UCSD-AML1 (cell line): ENCODE results near the gene POPDC3.
"Not testable (repeated sequence)": the region's sequence is repeated elsewhere in the genome, so short reads cannot be mapped to it uniquely, and the experiment has no call there.

ENCODE experiments used
- DNase-seq: peaks from one replicate; lab custom pipeline; 2025; ENCODE audit not compliant: unreplicated experiment; lab: John Stamatoyannopoulos, UW

POPDC3 gene, protein sequence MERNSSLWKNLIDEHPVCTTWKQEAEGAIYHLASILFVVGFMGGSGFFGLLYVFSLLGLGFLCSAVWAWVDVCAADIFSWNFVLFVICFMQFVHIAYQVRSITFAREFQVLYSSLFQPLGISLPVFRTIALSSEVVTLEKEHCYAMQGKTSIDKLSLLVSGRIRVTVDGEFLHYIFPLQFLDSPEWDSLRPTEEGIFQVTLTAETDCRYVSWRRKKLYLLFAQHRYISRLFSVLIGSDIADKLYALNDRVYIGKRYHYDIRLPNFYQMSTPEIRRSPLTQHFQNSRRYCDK

DNA sequence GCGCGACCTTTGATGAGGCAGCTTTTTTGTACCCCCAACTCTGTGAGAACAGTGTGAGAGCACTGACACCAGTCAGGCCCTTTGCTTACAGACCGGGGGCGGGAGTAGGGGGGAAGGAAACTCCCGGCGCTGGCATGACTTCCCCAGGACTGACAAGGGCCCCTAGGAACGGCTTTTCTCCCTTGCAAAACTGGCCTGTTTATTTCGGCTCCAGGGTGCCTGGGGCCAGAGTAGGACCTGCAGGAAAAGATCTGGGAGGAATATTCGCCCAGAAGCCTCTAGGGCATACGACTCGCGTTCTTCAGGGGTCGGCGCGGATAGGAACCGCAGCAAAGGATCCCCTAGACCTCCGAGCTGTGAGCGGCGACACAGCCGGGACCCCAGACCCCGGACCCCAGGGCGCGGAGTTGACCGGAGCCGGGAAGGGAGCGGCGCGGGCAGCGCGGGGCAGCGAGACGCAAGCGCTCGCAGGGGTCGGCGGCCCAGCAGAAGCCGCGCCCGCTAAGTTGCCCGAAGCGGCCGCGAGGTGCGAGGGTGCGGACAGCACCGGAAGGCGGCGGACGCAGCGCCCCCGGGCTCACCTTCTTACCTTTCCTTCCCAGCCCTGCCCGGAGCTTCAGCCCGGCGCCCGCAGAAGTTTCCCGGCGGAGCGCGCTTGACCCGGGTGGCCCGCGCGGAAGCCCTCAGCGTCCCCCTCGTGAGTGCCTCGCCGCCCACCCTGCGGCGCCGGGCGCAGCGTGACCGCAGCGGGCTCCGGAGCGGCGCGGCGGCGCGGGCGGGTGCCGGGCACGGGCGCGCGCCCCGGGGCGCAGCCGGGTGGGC is at the start of gene POPDC3:
Gene POPDC3 (minus strand): TSS at position 771 of the 822 bp plus-strand sequence. CDS start 18,105 bp downstream, outside the sequence.
- DNase-seq, result no peak

DNA sequence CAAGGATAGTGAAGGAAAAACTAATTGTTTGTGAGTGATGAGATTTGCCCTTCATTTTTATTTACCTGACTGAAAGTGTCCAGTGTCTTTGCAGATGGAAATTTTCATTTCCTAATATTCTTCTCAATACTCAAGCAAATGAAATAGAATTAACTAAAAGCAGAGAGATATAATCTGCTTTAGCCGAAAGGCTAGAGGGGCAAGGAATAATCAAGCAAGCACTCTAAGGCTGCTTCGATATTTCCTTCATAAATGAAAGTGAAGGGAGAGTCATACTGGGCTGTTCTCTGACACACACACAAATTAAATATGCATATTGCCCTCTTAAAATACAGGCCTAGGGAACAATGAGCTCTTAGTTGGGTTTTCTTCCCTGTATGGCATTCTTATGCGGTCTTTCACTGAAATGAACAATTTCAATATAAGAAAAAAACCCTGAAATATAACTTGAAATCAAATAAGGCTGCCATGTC is 47.5 kb upstream of the POPDC3 start:
- DNase-seq, result no peak

DNA sequence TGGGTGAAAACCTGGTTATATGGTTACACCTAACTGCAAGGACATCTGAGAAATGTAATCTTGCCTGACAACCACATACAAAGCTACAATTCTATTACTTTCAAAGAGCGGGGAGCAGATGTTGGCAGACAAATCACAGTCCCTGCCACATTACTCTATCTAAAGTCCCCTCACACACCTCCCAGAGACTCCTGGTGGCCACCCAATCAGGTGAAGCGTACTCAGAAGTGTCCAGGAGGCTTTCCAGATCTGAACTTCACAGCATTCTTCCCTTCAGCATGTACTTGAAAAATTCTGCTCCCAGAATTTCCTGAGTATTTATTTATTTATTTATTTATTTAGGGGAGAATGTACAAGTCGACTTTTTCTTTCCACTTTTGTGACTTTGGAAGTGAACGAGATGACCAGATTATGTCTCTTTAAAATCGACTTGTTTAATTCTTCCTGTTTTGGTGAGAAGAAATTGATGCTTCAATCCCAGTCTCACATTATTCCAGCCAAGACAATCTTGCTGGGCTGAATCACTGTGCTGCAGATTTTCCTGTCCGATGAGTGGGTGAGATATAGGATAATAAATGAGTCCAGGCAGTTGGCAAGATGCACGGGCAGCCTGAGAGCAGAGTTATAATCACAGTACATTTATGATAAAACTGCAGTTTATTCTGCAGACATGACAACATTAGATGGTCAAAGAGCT is 46.9 kb upstream of the POPDC3 start:
- DNase-seq, result no peak

DNA sequence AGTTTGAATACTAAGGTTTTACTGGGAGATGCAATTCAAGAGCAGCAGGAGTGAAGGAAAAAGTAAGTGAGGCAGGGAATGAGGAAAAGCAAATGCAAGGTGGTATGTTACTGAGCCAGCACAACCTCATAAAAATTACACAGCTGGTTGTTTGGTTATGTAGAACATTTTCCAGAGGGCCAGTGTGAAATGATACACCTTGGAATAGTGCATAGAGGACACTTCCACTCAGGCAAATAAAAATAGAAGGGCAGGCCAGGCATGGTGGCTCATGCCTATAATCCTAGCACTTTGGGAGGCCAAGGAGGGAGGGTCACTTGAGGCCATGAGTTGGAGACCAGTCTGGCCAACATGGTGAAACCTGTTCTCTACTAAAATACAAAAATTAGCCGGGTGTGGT is 43.4 kb upstream of the POPDC3 start:
- no peak for DNase-seq

DNA sequence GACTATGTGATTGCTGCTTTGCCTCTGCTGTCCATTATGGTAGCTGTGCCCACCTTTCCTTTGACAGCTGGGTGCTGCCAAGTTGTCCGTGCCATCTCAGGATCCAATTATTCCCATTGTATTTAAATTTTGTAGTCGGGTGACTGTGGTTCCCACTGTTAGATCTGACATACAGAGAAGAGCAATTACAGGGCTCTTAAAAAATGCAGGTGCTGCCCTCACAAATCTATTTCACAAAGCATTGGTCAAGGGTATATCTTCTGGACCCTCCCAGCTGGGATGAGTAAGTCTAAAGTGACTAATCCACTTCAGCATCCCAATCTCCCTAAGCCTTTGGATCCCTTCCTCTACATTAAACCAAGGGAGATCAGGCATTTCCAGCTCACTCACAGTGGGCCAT is 41.4 kb upstream of the POPDC3 start:
- not testable (repeated sequence) for DNase-seq

DNA sequence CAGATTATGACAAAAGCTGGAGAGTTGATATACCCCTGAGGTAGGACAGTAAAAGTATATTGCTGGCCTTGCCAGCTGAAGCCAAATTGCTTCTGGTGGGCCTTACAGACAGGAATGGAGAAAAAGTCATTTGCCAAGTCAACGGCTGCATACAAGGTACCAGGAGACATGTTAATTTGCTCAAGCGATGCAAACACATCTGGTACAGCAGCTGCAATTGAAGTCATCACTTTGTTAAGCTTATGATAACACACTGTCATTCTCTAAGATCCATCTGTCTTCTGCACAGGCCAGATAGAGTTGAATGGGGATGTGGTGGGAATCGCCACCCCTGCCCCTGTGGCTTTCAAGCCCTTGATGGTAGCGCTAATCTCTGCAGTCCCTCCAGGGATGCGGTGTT is 40.4 kb upstream of the POPDC3 start:
- no peak for DNase-seq

DNA sequence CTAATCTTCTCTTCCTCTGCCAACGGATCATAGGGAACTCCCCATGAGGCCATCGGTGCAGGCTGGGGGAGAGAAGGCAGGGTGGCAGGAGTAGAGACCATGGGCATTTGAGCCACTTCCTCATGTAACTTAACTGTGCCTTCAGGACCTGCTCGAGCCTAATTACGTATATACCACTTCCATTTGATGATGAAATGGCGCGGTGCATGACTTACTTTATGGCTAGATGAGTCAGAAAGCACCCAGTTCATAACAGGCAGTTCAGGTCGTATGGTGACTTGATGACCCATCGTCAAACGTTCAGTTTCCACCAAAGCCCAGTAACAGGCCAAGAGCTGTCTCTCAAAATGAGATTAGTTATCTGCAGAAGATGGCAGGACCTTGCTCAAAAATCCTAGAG is 39.4 kb upstream of the POPDC3 start:
- DNase-seq, result not testable (repeated sequence)

DNA sequence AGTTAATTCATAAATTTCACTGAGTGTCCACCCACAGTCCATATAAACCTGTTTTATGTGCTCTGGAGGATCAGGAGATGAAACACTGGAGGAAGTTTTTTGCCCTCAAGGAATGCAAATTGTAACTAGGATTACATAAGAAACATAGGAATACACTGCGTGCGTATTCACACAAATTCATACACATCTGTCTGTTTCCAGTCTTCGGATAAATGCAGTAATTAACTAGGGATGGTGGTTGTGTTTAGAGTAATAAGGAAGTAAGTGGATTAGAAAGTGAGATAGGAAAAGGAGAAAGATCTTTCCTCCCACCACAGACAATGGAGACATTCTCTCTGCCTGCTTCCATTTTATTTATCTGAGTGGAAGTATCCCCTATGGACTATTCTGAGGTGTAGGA is 35.7 kb upstream of the POPDC3 start:
- DNase-seq, result no peak

DNA sequence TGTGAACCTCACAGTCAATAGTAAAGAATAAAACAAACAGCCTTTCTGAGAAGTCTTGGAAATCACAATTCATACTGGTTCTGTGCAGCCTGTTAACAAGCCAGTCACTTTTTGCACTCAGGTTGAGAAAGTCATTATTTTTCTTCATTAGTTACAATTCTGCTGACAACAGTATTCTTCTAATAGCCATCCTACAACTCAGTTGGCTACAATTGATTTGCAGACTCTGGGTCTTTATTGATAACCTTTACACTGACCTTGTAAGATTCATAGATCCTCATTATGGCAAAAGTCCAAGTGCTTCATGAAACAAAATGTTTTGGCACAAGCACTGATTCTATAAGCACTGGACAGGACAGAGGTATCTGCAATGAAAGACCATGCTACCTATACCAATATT is 34.9 kb upstream of the POPDC3 start:
- no peak for DNase-seq

DNA sequence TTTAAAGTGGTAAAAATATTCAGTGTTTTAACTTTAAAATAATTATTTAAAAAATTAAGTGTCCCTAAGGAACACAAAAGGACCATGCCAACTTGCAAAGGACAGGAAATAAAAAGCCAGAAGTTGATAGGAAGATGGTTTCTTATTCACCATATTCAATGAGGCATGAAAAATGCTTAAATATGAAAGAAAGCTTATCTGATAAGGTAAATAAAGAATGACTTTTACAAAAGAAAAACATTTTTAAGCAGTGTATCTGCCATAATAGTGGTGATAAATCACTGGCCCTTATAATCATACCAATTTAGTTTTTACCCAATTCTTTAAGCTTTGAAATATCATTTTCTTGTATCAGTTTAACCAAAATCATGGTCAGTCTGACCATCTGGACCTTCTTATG is 33.5 kb upstream of the POPDC3 start:
- no peak for DNase-seq

DNA sequence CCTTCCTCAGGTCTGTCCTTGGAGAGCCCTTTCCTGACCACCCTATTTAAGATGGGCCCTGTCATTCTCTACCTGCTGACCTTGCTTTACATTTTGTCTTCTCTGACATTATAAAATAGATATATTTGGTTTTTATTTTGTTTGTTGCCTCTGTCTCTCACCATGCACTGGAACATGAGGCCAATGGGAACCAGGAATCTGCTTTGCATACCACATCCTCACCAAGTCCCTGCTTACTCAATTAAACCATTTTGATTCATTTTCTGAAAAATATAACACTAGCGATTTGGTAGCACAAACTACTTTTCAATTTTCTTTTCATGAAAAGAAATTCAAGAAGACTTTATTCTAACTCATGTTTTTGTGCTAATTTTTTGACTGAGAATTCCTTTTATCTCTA is 32.8 kb upstream of the POPDC3 start:
- no peak for DNase-seq

DNA sequence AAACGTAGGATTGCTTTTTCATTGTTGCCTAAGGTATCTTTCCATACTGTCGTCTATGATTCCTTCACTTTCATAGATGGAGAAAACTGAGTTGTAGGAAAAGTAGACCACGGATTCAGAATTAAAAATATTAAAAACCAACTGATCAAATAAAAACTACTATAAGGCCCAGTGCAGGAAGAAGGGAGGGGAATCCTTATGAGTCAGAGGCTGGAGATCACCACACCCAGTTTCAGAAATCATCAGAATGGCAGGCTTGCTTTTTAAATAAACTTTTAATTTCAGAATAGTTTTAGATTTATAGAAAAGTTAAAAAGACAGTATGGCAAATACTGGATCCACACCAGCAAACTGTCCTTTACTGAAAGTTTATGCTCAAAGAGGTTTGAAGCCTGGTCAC is 32.0 kb upstream of the POPDC3 start:
- no peak for DNase-seq

DNA sequence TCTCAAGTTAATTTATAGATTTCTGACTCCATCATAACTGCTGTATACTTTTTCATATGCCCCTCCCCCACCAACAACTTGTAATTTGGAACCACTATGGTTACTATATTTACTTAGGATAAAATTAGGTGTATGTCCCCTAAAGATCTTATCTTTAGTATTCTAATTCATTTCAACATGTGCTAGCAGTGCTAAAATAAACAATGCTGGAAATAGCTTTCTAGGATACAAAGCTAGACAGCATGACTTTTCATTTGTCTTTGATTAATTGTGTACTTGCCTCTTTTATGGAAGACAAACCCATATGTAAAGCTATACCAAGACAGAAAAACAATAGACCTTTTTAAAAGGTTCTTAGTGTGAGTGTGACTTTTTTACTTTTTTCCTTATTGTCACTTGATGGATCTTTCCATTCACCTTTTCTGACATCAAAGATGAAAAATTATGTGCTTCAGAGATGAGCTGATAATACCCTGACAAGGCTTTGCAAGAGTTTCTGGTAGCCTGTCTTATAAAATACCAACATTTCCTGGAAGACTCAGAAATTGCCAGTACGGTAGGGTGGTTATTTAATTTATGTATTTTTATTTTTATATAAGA is 31.2 kb upstream of the POPDC3 start:
- no peak for DNase-seq

DNA sequence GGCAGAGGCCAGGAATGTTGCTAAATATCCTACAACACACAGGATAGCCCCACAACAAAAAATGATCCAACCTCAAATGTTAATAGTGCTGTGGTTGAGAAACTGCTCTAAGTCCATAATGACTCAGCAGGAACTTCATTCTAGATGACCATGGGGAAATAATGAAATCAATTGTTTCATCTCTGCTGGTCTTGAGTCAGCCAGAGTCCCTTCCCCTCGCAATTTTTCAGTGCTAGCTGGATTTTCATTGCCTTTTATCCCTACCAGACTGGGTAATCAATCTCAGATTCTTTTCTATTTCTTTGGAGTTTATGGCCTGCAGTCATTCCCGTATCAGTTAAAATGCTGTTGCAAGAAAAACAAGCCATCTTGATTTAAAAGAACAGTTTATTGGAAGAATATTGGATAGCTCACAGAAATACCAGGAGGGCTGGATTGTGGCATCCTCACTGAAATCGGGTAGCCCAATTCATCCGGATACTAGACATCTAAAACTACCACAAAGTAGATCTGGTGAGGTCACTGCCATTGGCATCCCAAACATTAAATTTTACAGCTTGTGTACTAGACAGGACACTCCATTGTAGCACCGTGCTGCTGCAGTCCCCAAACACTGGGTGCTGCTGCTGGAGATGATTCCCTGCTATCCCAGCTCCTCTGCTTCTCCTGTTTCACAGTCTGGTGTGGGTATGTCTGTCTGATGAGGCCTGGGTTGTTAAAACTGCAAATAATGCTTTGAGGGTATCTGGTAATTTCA is 30.3 kb upstream of the POPDC3 start:
- no peak for DNase-seq

DNA sequence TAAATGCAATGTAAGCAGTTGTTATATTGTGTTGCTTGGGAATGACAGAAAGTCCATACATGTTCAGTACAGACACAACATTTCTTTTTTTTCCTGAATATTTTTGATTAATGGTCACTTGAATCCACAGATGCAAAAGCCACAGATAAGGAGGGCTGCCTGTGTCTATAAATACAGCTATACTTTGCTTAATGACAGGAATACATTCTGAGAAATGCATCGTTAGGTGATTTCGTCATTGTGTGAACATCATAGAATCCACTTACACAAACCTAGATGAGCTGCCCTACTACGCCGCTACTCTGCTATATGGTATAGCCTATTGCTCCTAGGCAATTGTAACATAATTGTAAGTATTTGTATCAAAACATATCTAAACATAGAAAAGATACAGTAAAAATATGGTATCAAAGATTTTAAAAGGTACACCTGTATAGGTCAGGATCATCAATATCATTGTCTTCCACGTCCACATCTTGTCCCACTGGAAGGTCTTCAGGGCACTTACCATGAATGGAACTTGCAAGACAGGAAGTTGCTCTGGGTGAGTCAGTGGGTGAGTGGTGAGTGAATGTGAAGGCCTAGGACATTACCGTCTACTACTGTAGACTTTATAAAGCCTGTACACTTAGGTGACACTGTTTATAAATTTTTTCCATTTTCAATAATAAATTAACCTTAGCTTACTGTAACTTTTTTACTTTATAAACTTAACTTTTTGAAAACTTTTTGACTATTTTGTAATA is 27.9 kb upstream of the POPDC3 start:
- DNase-seq, result no peak

DNA sequence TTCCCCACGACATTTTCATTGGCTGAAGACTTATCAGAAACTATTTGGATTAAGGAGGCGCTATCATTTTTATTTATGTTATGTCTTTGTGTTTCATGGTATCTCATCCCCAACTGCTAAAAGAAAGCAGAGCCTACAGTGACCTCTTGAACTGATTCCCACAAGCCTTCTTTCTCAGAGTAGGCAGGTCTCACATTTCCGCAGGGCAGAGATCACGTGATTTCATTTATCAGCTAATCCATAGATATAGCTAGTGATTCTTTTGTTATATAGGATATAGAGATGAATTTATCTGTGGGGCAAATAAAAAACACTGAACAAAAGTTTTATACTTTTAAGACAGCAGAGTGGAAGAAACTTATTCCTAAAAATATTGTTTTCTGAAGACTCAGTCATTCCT is 25.0 kb upstream of the POPDC3 start:
- DNase-seq, result no peak

DNA sequence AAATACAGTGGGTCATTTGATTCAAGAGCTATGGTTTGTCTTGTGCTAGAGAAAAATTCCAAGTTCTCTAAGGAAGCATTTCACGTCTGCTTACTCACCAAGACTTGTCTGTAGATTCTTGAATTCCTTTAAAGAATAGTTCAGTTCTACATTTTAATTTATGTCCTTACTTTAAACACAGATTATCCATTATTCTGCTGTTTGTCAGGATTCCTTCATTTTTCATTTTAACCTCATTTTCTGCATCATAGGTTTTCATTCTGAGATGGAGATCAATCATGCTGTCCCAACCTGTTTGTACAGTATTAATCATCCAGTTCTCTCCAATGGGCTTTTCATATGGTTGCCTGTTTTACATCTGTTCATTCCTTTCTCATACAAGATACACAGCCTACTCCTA is 24.5 kb upstream of the POPDC3 start:
- no peak for DNase-seq

DNA sequence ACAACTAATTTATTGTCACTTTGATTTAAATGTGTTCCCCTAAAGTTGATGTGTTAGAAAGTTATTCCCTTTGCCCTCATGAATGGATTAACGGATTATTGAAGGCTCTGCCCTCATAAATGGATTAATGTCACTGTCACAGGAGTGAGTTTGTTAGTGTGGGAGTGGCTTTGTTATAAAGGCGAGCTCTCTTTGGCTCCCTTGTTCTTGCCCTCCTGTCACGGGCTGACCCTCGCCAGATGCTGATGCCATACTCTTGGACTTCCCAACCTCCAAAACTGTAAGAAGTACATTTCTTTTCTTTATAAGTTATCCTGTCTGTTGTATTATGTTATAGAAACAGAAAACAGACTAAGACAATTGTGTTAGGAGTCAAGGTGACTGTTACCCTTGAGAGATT is 22.7 kb upstream of the POPDC3 start:
- no peak for DNase-seq

DNA sequence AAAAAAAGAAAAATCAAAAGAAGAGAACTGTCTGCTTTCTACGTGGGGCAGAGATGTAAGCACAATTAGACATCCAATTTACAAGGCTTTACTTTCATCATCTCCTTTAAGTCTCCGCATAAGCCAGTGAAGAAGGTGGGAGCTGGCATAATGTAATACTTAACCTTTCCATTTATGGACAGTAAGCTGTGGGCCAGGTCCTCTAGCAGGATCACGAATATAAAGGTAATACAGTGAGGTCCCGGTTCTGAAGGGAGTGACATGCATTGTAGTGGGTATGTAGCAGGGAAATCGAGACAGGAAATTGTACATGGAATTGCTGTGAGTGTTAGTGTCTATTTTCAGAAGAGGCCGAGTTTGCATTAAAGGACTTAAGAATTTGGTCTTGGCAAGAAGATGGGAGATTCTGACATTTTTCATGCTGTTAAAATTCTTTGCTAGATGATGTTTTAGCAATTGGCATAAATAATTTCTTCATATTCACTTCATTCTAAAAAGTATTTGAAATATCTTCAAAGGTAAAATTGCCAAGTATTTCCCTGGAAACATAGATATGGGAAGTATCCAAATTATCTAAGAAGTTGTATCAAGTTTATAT is 20.4 kb upstream of the POPDC3 start:
- DNase-seq, result no peak

DNA sequence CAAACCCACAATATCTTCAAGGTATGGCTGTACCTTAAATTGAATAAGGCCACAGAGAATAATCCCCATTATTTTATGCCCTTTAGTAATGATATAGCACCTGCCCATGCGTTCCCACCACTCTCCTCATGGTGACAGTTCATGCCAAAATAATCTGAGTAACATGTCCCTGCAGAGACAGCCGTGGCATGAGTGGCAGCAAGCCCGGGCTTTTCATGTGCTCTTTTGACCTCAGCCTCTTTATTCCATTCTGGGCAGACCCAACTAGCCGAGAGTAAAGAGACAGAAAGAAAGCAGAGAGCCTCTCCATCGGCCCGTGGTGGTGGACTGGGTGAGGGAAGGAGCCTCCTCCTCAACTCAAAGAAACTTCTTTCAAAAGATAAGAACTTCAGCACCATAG is 19.9 kb upstream of the POPDC3 start:
- DNase-seq, result no peak
